Stomach (tissue), 9 donors: Measurements from ENCODE around the gene ITGB2. TPM values are rescaled to one million over a fixed set of nuclear protein-coding genes. Genes with fewer than 3 reads are reported as not detected.
A peak's percentile ranks its signal among the peaks of the same experiment; 100 is the strongest.

Source experiments
- DNase-seq, 2 donors: peaks; one replicate each; pipeline versions ENCODE4 v3.0.0 to v3.0.0-alpha.2; 2013 to 2019
- H3K27ac ChIP-seq, 5 donors: fragments of 200-600 bp in 4 of 5; sonication (generic) in 4 of 5; one replicate each; pipeline ENCODE4 v1.5.1; 2013 to 2019; ENCODE audit warnings: mild to moderate bottlenecking in 1 of 5, moderate library complexity in 1 of 5
- H3K27me3 ChIP-seq, 3 donors: fragments of 200-600 bp; sonication (generic); one replicate each; pipeline ENCODE4 v1.5.1; 2017 to 2019; ENCODE audit warnings: mixed run types in 1 of 3
- H3K36me3 ChIP-seq, 4 donors: fragments of 200-600 bp; sonication (generic); 1 replicate in 3 of 4; 2 replicates in 1 of 4; pipeline ENCODE4 v1.5.1; 2016 to 2019
- H3K4me1 ChIP-seq, 4 donors: fragments of 200-600 bp; sonication (generic); one replicate each; pipeline ENCODE4 v1.5.1; 2016 to 2019
- H3K4me3 ChIP-seq, 4 donors: fragments of 200-600 bp; sonication (generic) in 3 of 4; one replicate each; pipeline ENCODE4 v1.5.1; 2016 to 2019; ENCODE audit warnings: mild to moderate bottlenecking in 1 of 4
- H3K9me3 ChIP-seq, 4 donors: fragments of 200-600 bp; sonication (generic); one replicate each; pipeline ENCODE4 v1.5.1; 2016 to 2019
- CTCF ChIP-seq, 7 experiments: fragments of 450-650 bp in 4 of 7; fragments of 200-600 bp in 3 of 7; sonication (generic) in 3 of 7; IDR thresholded peaks; one replicate each; pipeline ENCODE4 v1.5.1; 2016 to 2019; ENCODE audit warnings: antibody characterized with exemption in 7 of 7, control low read depth in 2 of 7, mild to moderate bottlenecking in 1 of 7
- EP300 ChIP-seq: sonication (generic); formaldehyde crosslinking; IDR thresholded peaks from one replicate; pipeline ENCODE4 v1.6.1; 2017; ENCODE audit warnings: antibody characterized with exemption
- POLR2A ChIP-seq, 4 donors: fragments of 450-650 bp; IDR thresholded peaks; one replicate each; pipeline ENCODE4 v1.6.1; 2016; ENCODE audit warnings: antibody characterized with exemption in 4 of 4, control low read depth in 2 of 4, mild to moderate bottlenecking in 1 of 4, moderate library complexity in 1 of 4
- POLR2AphosphoS5 ChIP-seq, 3 donors: sonication (generic); formaldehyde crosslinking; IDR thresholded peaks; one replicate each; pipeline ENCODE4 v1.6.1; 2016; ENCODE audit warnings: antibody characterized with exemption in 3 of 3
- WGBS, 5 donors: extraction: QIAGEN DNeasy Blood & Tissue Kit in 3 of 5; methylation state at CpG; one replicate each; pipeline versions ENCODE4 v1.1.5 to v1.1.7; 2013 to 2018; 5-methylcytosine and 5-hydroxymethylcytosine counted together
- intact Hi-C: fragments of 100-400 bp; cut with DNase I; formaldehyde crosslinking; loops from one replicate; pipeline ENCODE4 v1.15.1; 2023; ENCODE audit warnings: low total_unique reads
- polyA plus RNA-seq, 3 donors: library from polyadenylated mRNA; stranded (reverse); fragments of 200-250 nt; gene quantifications; one replicate each; pipeline ENCODE4 v1.2.3, GENCODE V29; 2013
- total RNA-seq, 5 donors: library from RNA; depleted of rRNA; stranded (reverse); fragments of >200 nt; gene quantifications; one replicate each; pipeline versions ENCODE4 v1.1.0 to v1.2.3, GENCODE V29; 2014 to 2016
- donor health status: healthy with polysubstance abuse.
- donor health status: Bipolar disorder and iron deficiency.
- donor health status: healthy.

The ITGB2 gene
- total and polyA plus RNA-seq, 8 donors = 3.5 to 72.2 (median 15.1) TPM

- peak overlapping the region in 1 of 5 donors; percentile 76 for H3K27ac ChIP-seq
- intact Hi-C loops = no loop called here
- TF ChIP-seq POLR2AphosphoS5 (IDR thresholded peaks at IDR 0.05) = no peak
- TF ChIP-seq CTCF (IDR thresholded peaks at IDR 0.05) = no peak
- no peak for TF ChIP-seq POLR2A (IDR thresholded peaks at IDR 0.05)
- TF ChIP-seq EP300 = no peak
- peaks cover 16 to 56% (median 38%) of the 10 kb centered on the region in 4 donors for H3K36me3 ChIP-seq
- no peak for DNase-seq
- no peaks in the 10 kb centered on the region for H3K9me3 ChIP-seq
- 96 to 97% (median 96%) methylated on average over 11 to 12 of the region's 12 CpGs for WGBS, 5 donors
- H3K27me3 ChIP-seq = no peaks in the 10 kb centered on the region
- no peak overlapping the region for H3K4me3 ChIP-seq
- peaks cover 25 to 78% (median 57%) of the 10 kb centered on the region in 4 donors for H3K4me1 ChIP-seq
Measured at GRCh38 chr21:44964381-44964780, 43.7 kb upstream of the ITGB2 start.

- Histone ChIP-seq H3K27ac (peak overlapping the region in 4 of 5 donors; percentile 38 to 83 (median 70)), H3K27me3 (no peaks in the 10 kb centered on the region), H3K4me1 (peaks cover 37 to 81% (median 58%) of the 10 kb centered on the region in 4 donors), H3K9me3 (no peaks in the 10 kb centered on the region), H3K4me3 (no peak overlapping the region), H3K36me3 (peaks cover 7 to 48% (median 35%) of the 10 kb centered on the region in 4 donors)
- DNase-seq = peak in 1 of 2 donors; percentile 78
- WGBS, 5 donors = 69 to 85% (median 72%) methylated on average over 9 of the region's 9 CpGs
- intact Hi-C loops = no loop called here
- TF ChIP-seq POLR2AphosphoS5 (IDR thresholded peaks at IDR 0.05) (peak in 2 of 3 donors; percentile 71 to 74), POLR2A (IDR thresholded peaks at IDR 0.05) (no peak), EP300 (peak; percentile 6), CTCF (IDR thresholded peaks at IDR 0.05) (no peak)
Measured at GRCh38 chr21:44962403-44962966, 41.8 kb upstream of the ITGB2 start.

- Histone ChIP-seq H3K27ac (peak overlapping the region in 4 of 5 donors; percentile 68 to 83 (median 72)), H3K27me3 (no peaks in the 10 kb centered on the region), H3K4me1 (peaks cover 20 to 62% (median 41%) of the 10 kb centered on the region in 4 donors), H3K36me3 (peaks cover 9 to 64% (median 50%) of the 10 kb centered on the region in 4 donors), H3K9me3 (no peaks in the 10 kb centered on the region), H3K4me3 (no peak overlapping the region)
- no peak for TF ChIP-seq POLR2AphosphoS5 (IDR thresholded peaks at IDR 0.05)
- intact Hi-C loops = no loop called here
- WGBS, 5 donors = 90 to 95% (median 92%) methylated on average over 22 to 23 of the region's 23 CpGs
- DNase-seq = no peak
Measured at GRCh38 chr21:44960141-44961092, 39.7 kb upstream of the ITGB2 start.

- no peak for DNase-seq
- TF ChIP-seq CTCF (IDR thresholded peaks at IDR 0.05) = no peak
- no peak for TF ChIP-seq EP300
- no peak for TF ChIP-seq POLR2A (IDR thresholded peaks at IDR 0.05)
- TF ChIP-seq POLR2AphosphoS5 (IDR thresholded peaks at IDR 0.05) = no peak
- H3K9me3 ChIP-seq = no peaks in the 10 kb centered on the region
- H3K27ac ChIP-seq = peak overlapping the region in 4 of 5 donors; percentile 68 to 83 (median 72)
- H3K36me3 ChIP-seq = peaks cover 9 to 70% (median 56%) of the 10 kb centered on the region in 4 donors
- 76 to 92% (median 89%) methylated on average over 8 to 26 of the region's 26 CpGs for WGBS, 5 donors
- no peaks in the 10 kb centered on the region for H3K27me3 ChIP-seq
- peaks cover 17 to 54% (median 37%) of the 10 kb centered on the region in 4 donors for H3K4me1 ChIP-seq
- H3K4me3 ChIP-seq = no peak overlapping the region
- intact Hi-C loops = no loop called here
Measured at GRCh38 chr21:44959376-44960091, 38.8 kb upstream of the ITGB2 start.
